HCT116 (cell line): ENCODE measurements around the gene WWOX. TPM values are rescaled to one million over a fixed set of nuclear protein-coding genes. Genes with fewer than 3 reads are reported as not detected.

Experiments used
- ATAC-seq: fragments of 200-7000 bp; cut with Tn5 transposase; 2 replicates; pipeline ENCODE4 v1.9.1; 2020; ENCODE audit warnings: mild to moderate bottlenecking, moderate library complexity
- BruUV-seq: library from RNA; stranded (reverse); fragments of 400-500 nt; replicated peaks from 2 replicates; lab custom pipeline; 2021; lab: Mats Ljungman, UMichigan
- CTCF ChIA-PET: fragments of 300-600 bp; sonication (Branson Sonifier 250); formaldehyde crosslinking; loops from one replicate; lab custom pipeline; 2021; ENCODE audit warnings: antibody characterized with exemption; lab: Charles Lee
- POLR2A ChIA-PET: fragments of 300-600, 350-600 bp; sonication (Branson Sonifier 250); formaldehyde crosslinking; loops from one replicate; lab custom pipeline; 2021; ENCODE audit warnings: antibody characterized with exemption; lab: Charles Lee
- RAD21 ChIA-PET, 2 experiments: fragments of 300-600 bp; sonication (Branson Sonifier 250); formaldehyde crosslinking; loops; one replicate each; lab custom pipeline; 2023; ENCODE audit warnings: low total read pairs in 2 of 2; ENCODE audit not compliant: uncharacterized antibody in 2 of 2, unreplicated experiment in 2 of 2, low non-redundant PET in 1 of 2; lab: Charles Lee
- DNase-seq: peaks from one replicate; pipeline ENCODE4 v3.0.0-alpha.2; 2010; ENCODE audit warnings: low read depth, low spot score
- H2AFZ ChIP-seq: fragments of 200-600 bp; shearing (Covaris generic), sonication (generic); 2 replicates; pipeline ENCODE4 v1.6.1; 2017; ENCODE audit warnings: low read depth, mixed run types, mixed read lengths, antibody characterized with exemption, low read length; ENCODE audit not compliant: poor library complexity, severe bottlenecking
- H3K27ac ChIP-seq: 2 replicates; pipeline ENCODE4 v1.5.1; 2012; ENCODE audit warnings: low read depth, low read length
- H3K27me3 ChIP-seq: fragments of 200-600 bp; sonication (generic); 2 replicates; pipeline ENCODE4 v1.6.1; 2016; ENCODE audit warnings: mixed run types, low read length, mixed read lengths; ENCODE audit not compliant: insufficient read depth
- H3K36me3 ChIP-seq, 2 experiments: fragments of 200-500 bp in 1 of 2; fragments of 200-600 bp in 1 of 2; sonication (Bioruptor generic) in 1 of 2; sonication (generic) in 1 of 2; 2 replicates each; pipeline versions ENCODE4 v1.5.1 to v1.6.1; 2014 to 2016; ENCODE audit warnings: low read length in 2 of 2, inconsistent platforms in 1 of 2, mixed read lengths in 1 of 2, mixed run types in 1 of 2; ENCODE audit not compliant: insufficient read depth in 2 of 2, control insufficient read depth in 1 of 2
- H3K4me1 ChIP-seq, 2 experiments: fragments of 200-600 bp in 1 of 2; sonication (generic) in 1 of 2; 2 replicates each; pipeline versions ENCODE4 v1.5.1 to v1.6.1; 2012 to 2017; ENCODE audit warnings: low read length in 2 of 2, inconsistent platforms in 1 of 2, mild to moderate bottlenecking in 1 of 2, mixed read lengths in 1 of 2, mixed run types in 1 of 2, moderate library complexity in 1 of 2; ENCODE audit not compliant: insufficient read depth in 2 of 2, control insufficient read depth in 1 of 2
- H3K4me2 ChIP-seq: fragments of 200-600 bp; sonication (generic); 2 replicates; pipeline ENCODE4 v1.6.1; 2017; ENCODE audit warnings: mixed run types, low read length, mixed read lengths
- H3K4me3 ChIP-seq, 2 experiments: fragments of 200-600 bp in 1 of 2; sonication (generic) in 1 of 2; replicated peaks in 1 of 2; 2 replicates each; pipeline ENCODE4 v1.5.1; 2011 to 2016; ENCODE audit warnings: low read length in 2 of 2, control low read depth in 1 of 2, low read depth in 1 of 2, mild to moderate bottlenecking in 1 of 2, mixed read lengths in 1 of 2, mixed run types in 1 of 2
- H3K79me2 ChIP-seq: fragments of 200-600 bp; sonication (generic); 2 replicates; pipeline ENCODE4 v1.6.1; 2017; ENCODE audit warnings: mild to moderate bottlenecking, mixed run types, low read length, moderate library complexity, mixed read lengths; ENCODE audit not compliant: insufficient read depth
- H3K9ac ChIP-seq: fragments of 200-600 bp; sonication (generic); 2 replicates; pipeline ENCODE4 v1.6.1; 2016; ENCODE audit warnings: low read length, mixed read lengths
- H3K9me2 ChIP-seq: fragments of 200-600 bp; sonication (generic), shearing (Covaris generic); 2 replicates; pipeline ENCODE4 v1.6.1; 2017; ENCODE audit warnings: mixed run types, mild to moderate bottlenecking, moderate library complexity; ENCODE audit not compliant: insufficient read depth
- H3K9me3 ChIP-seq, 2 experiments: fragments of 200-500 bp in 1 of 2; fragments of 200-600 bp in 1 of 2; sonication (Bioruptor generic) in 1 of 2; sonication (generic) in 1 of 2; 2 replicates each; pipeline ENCODE4 v1.6.1; 2014 to 2017; ENCODE audit warnings: low read length in 2 of 2, mixed read lengths in 2 of 2, inconsistent platforms in 1 of 2, low read depth in 1 of 2, mild to moderate bottlenecking in 1 of 2, mixed run types in 1 of 2, moderate library complexity in 1 of 2; ENCODE audit not compliant: control insufficient read depth in 1 of 2, insufficient read depth in 1 of 2
- H4K20me1 ChIP-seq: fragments of 200-600 bp; sonication (generic), shearing (Covaris generic); 2 replicates; pipeline ENCODE4 v1.6.1; 2017; ENCODE audit warnings: mixed run types, mild to moderate bottlenecking, moderate library complexity; ENCODE audit not compliant: insufficient read depth
- CEBPB ChIP-seq: IDR thresholded peaks from 2 replicates; pipeline ENCODE4 v1.6.1; 2012; ENCODE audit warnings: low read depth
- EGR1 ChIP-seq: IDR thresholded peaks from 2 replicates; pipeline ENCODE4 v1.6.1; 2012; ENCODE audit warnings: low read depth
- FOSL1 ChIP-seq: IDR thresholded peaks from 2 replicates; pipeline ENCODE4 v1.6.1; 2012; ENCODE audit warnings: low read depth
- RAD21 ChIP-seq: IDR thresholded peaks from 2 replicates; pipeline ENCODE4 v1.6.1; 2012; ENCODE audit warnings: low read depth, mild to moderate bottlenecking
- SP1 ChIP-seq: IDR thresholded peaks from 2 replicates; pipeline ENCODE4 v1.6.1; 2012; ENCODE audit warnings: low read depth
- TCF7L2 ChIP-seq: IDR thresholded peaks from 2 replicates; pipeline ENCODE4 v1.7.0; 2011; ENCODE audit warnings: borderline replicate concordance, inconsistent platforms; ENCODE audit not compliant: insufficient read depth, insufficient read length; ENCODE audit errors: extremely low read depth
- ZFX ChIP-seq: fragments of 450-650 bp; IDR thresholded peaks from 2 replicates; pipeline ENCODE4 v1.6.1; 2017
- intact Hi-C: fragments of 100-400 bp; cut with micrococcal nuclease; formaldehyde crosslinking; loops from 2 replicates; pipeline ENCODE4 v1.10.0; 2022
- total RNA-seq: library from RNA; stranded (reverse); gene quantifications from one replicate; pipeline ENCODE4 v1.2.1, GENCODE V29; 2021; ENCODE audit not compliant: unreplicated experiment
- TF ChIP-seq, protein P1 (sequence below), 3 experiments: fragments of 200-600 bp in 1 of 3; sonication (generic) in 1 of 3; IDR thresholded peaks in 2 of 3; conservative IDR thresholded peaks in 1 of 3; 2 replicates each; pipeline ENCODE4 v1.5.1; 2012 to 2017; ENCODE audit warnings: low read depth in 2 of 3, low read length in 2 of 3, antibody characterized with exemption in 1 of 3, borderline replicate concordance in 1 of 3, control low read depth in 1 of 3, mild to moderate bottlenecking in 1 of 3, mixed read lengths in 1 of 3, mixed run types in 1 of 3, moderate library complexity in 1 of 3; ENCODE audit not compliant: insufficient read depth in 1 of 3
- TF ChIP-seq, protein P2 (sequence below): IDR thresholded peaks from 2 replicates; pipeline ENCODE4 v1.6.1; 2012
- TF ChIP-seq, protein P3 (sequence below): IDR thresholded peaks from 2 replicates; pipeline ENCODE4 v1.6.1; 2011; ENCODE audit warnings: mild to moderate bottlenecking, low read length, moderate library complexity; ENCODE audit not compliant: insufficient replicate concordance; ENCODE audit errors: extremely low read depth

WWOX gene
- total RNA-seq, 1 experiment from 2014 or later = 13.7 TPM

DNA sequence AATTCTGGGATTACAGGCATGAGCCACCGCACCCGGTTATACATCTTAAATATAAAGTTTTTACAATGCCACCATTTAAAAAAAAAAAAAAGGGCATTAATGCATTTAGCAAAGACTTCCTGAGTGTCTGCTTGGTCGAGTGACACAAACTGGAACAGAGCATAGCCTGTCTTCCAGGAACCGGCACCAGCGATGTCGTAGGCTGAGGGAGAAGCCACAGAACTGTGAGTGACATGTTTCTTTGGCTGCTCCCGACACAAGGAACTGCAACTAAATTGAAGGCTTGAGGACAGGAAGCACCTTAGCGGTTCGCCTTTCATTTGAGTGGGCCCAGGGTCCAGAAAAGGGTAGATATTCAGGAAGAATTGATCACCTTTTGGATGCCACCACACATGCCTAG lies 783.3 kb downstream of the WWOX start:
- ChIA-PET RAD21 (no interaction called here), POLR2A (no interaction called here), CTCF (no interaction called here)
- Histone ChIP-seq H3K4me3 (no peak overlapping the region), H2AFZ (no peak overlapping the region), H3K27me3 (no peaks in the 10 kb centered on the region), H3K27ac (no peak overlapping the region), H3K9me2 (no peaks in the 10 kb centered on the region), H3K4me1 (no peaks in the 10 kb centered on the region), H3K36me3 (no peaks in the 10 kb centered on the region), H4K20me1 (no peaks in the 10 kb centered on the region), H3K4me2 (no peak overlapping the region), H3K9ac (no peak overlapping the region), H3K79me2 (no peaks in the 10 kb centered on the region), H3K9me3 (peaks cover 4 to 6% of the 10 kb centered on the region in 2 experiments; a peak in 2 of 4 replicates)
- no peak for ATAC-seq
- no TSS peak for BruUV-seq
- DNase-seq = no peak
- no peak for TF ChIP-seq ZFX
- no peak for TF ChIP-seq SP1
- no peak for TF ChIP-seq TCF7L2
- TF ChIP-seq, protein P1, sequence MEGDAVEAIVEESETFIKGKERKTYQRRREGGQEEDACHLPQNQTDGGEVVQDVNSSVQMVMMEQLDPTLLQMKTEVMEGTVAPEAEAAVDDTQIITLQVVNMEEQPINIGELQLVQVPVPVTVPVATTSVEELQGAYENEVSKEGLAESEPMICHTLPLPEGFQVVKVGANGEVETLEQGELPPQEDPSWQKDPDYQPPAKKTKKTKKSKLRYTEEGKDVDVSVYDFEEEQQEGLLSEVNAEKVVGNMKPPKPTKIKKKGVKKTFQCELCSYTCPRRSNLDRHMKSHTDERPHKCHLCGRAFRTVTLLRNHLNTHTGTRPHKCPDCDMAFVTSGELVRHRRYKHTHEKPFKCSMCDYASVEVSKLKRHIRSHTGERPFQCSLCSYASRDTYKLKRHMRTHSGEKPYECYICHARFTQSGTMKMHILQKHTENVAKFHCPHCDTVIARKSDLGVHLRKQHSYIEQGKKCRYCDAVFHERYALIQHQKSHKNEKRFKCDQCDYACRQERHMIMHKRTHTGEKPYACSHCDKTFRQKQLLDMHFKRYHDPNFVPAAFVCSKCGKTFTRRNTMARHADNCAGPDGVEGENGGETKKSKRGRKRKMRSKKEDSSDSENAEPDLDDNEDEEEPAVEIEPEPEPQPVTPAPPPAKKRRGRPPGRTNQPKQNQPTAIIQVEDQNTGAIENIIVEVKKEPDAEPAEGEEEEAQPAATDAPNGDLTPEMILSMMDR (IDR thresholded peaks at IDR 0.05 in 2 of 3, conservative IDR thresholded peaks at IDR 0.05 in 1 of 3; ENCODE audit: borderline replicate concordance in 1 of 3, insufficient read depth in 1 of 3, low read depth in 2 of 3, low read length in 2 of 3) = no peak
- TF ChIP-seq, protein P2, sequence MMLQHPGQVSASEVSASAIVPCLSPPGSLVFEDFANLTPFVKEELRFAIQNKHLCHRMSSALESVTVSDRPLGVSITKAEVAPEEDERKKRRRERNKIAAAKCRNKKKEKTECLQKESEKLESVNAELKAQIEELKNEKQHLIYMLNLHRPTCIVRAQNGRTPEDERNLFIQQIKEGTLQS = no peak
- TF ChIP-seq CEBPB = no peak
- TF ChIP-seq, protein P3, sequence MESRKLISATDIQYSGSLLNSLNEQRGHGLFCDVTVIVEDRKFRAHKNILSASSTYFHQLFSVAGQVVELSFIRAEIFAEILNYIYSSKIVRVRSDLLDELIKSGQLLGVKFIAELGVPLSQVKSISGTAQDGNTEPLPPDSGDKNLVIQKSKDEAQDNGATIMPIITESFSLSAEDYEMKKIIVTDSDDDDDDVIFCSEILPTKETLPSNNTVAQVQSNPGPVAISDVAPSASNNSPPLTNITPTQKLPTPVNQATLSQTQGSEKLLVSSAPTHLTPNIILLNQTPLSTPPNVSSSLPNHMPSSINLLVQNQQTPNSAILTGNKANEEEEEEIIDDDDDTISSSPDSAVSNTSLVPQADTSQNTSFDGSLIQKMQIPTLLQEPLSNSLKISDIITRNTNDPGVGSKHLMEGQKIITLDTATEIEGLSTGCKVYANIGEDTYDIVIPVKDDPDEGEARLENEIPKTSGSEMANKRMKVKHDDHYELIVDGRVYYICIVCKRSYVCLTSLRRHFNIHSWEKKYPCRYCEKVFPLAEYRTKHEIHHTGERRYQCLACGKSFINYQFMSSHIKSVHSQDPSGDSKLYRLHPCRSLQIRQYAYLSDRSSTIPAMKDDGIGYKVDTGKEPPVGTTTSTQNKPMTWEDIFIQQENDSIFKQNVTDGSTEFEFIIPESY = no peak
- no peak for TF ChIP-seq EGR1
- no peak for TF ChIP-seq RAD21
- no peak for TF ChIP-seq FOSL1
- intact Hi-C loops = no loop called here
